Neural cell (in vitro differentiated cells): Measurements from ENCODE around the gene TSG101.

Experiments used
- EP300 ChIP-seq: fragments of 450-650 bp; conservative IDR thresholded peaks from 2 replicates; pipeline ENCODE4 v1.6.1; 2014; ENCODE audit warnings: antibody characterized with exemption, mild to moderate bottlenecking, moderate library complexity; ENCODE audit not compliant: poor library complexity, severe bottlenecking
- EZH2 ChIP-seq: fragments of 200-600, 300-800 bp; shearing (Covaris generic), sonication (generic); IDR thresholded peaks from 2 replicates; pipeline ENCODE4 v1.6.1; 2014; ENCODE audit warnings: antibody characterized with exemption, low read length, borderline replicate concordance, mild to moderate bottlenecking; ENCODE audit not compliant: insufficient read depth, poor library complexity, severe bottlenecking
- MXI1 ChIP-seq: fragments of 450-650 bp; conservative IDR thresholded peaks from 2 replicates; pipeline ENCODE4 v1.6.1; 2014; ENCODE audit warnings: antibody characterized with exemption, mild to moderate bottlenecking; ENCODE audit not compliant: poor library complexity, severe bottlenecking
- POLR2AphosphoS5 ChIP-seq: IDR thresholded peaks from 2 replicates; pipeline ENCODE4 v1.6.1; 2012
- RAD21 ChIP-seq: fragments of 450-650 bp; conservative IDR thresholded peaks from 2 replicates; pipeline ENCODE4 v1.6.1; 2014; ENCODE audit warnings: antibody characterized with exemption, mild to moderate bottlenecking, moderate library complexity
- TF ChIP-seq, protein P1 (sequence below): fragments of 450-650 bp; IDR thresholded peaks from 2 replicates; pipeline ENCODE4 v1.5.1; 2014; ENCODE audit warnings: antibody characterized with exemption, mild to moderate bottlenecking, moderate library complexity; ENCODE audit not compliant: poor library complexity, severe bottlenecking
- TF ChIP-seq, protein P2 (sequence below): IDR thresholded peaks from 2 replicates; pipeline ENCODE4 v1.6.1; 2012; ENCODE audit warnings: borderline replicate concordance

DNA sequence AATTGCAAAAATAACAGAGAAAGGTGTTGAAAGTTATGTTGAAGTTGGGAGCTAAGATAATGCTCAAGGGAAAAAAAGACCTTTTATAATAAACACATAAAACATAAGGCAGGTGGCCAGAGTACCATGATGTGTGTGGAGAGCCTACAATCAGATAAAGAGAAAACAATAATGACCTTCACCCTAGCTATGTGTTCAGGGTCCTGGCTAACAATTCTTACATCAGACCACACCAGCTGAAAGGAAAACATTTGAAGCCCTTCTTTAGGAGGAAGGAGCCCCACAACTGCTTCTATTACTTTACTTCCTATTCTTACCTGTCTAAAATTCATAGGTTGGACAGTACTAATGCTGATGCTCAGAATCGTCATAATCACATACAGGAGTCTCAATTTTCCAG, 2.5 kb downstream of the TSG101 start:
- TF ChIP-seq, protein P1, sequence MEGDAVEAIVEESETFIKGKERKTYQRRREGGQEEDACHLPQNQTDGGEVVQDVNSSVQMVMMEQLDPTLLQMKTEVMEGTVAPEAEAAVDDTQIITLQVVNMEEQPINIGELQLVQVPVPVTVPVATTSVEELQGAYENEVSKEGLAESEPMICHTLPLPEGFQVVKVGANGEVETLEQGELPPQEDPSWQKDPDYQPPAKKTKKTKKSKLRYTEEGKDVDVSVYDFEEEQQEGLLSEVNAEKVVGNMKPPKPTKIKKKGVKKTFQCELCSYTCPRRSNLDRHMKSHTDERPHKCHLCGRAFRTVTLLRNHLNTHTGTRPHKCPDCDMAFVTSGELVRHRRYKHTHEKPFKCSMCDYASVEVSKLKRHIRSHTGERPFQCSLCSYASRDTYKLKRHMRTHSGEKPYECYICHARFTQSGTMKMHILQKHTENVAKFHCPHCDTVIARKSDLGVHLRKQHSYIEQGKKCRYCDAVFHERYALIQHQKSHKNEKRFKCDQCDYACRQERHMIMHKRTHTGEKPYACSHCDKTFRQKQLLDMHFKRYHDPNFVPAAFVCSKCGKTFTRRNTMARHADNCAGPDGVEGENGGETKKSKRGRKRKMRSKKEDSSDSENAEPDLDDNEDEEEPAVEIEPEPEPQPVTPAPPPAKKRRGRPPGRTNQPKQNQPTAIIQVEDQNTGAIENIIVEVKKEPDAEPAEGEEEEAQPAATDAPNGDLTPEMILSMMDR = no peak
- TF ChIP-seq EP300 (no peak), RAD21 (no peak), MXI1 (no peak), EZH2 (no peak), POLR2AphosphoS5 (no peak)
- TF ChIP-seq, protein P2, sequence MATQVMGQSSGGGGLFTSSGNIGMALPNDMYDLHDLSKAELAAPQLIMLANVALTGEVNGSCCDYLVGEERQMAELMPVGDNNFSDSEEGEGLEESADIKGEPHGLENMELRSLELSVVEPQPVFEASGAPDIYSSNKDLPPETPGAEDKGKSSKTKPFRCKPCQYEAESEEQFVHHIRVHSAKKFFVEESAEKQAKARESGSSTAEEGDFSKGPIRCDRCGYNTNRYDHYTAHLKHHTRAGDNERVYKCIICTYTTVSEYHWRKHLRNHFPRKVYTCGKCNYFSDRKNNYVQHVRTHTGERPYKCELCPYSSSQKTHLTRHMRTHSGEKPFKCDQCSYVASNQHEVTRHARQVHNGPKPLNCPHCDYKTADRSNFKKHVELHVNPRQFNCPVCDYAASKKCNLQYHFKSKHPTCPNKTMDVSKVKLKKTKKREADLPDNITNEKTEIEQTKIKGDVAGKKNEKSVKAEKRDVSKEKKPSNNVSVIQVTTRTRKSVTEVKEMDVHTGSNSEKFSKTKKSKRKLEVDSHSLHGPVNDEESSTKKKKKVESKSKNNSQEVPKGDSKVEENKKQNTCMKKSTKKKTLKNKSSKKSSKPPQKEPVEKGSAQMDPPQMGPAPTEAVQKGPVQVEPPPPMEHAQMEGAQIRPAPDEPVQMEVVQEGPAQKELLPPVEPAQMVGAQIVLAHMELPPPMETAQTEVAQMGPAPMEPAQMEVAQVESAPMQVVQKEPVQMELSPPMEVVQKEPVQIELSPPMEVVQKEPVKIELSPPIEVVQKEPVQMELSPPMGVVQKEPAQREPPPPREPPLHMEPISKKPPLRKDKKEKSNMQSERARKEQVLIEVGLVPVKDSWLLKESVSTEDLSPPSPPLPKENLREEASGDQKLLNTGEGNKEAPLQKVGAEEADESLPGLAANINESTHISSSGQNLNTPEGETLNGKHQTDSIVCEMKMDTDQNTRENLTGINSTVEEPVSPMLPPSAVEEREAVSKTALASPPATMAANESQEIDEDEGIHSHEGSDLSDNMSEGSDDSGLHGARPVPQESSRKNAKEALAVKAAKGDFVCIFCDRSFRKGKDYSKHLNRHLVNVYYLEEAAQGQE = no peak
